K562 (cell line): ENCODE results near the gene PLCD1. TPM values are rescaled to one million over a fixed set of nuclear protein-coding genes. Genes with fewer than 3 reads are reported as not detected.

Source experiments
- BACH1 ChIP-seq: fragments of 200-800 bp; sonication (Bioruptor generic); IDR thresholded peaks from 2 replicates; pipeline ENCODE4 v1.6.1; 2016; ENCODE audit warnings: missing genetic modification characterization, missing compliant biosample characterization
- BCOR ChIP-seq: fragments of 450-650 bp; IDR thresholded peaks from 2 replicates; pipeline ENCODE4 v1.6.1; 2016
- BRF1 ChIP-seq: IDR thresholded peaks from 3 replicates; pipeline ENCODE4 v1.6.1; 2011; ENCODE audit warnings: borderline replicate concordance, mild to moderate bottlenecking; ENCODE audit not compliant: insufficient read length; ENCODE audit errors: extremely low read depth
- DACH1 ChIP-seq: fragments of 450-650 bp; IDR thresholded peaks from 2 replicates; pipeline ENCODE4 v1.6.1; 2018; ENCODE audit not compliant: partially characterized antibody
- E2F3 ChIP-seq: fragments of 250-450 bp; sonication (Bioruptor Pico); IDR thresholded peaks from 2 replicates; pipeline ENCODE4 v1.4.0; 2020; ENCODE audit warnings: mild to moderate bottlenecking
- EP400 ChIP-seq: fragments of 450-650 bp; IDR thresholded peaks from 2 replicates; pipeline ENCODE4 v1.6.1; 2017; ENCODE audit warnings: antibody characterized with exemption, mild to moderate bottlenecking, moderate library complexity
- GTF2A2 ChIP-seq: IDR thresholded peaks from 2 replicates; pipeline ENCODE4 v1.6.1; 2016; ENCODE audit warnings: mild to moderate bottlenecking, missing genetic modification characterization, missing compliant biosample characterization
- KAT8 ChIP-seq: fragments of 450-650 bp; IDR thresholded peaks from 2 replicates; pipeline ENCODE4 v1.6.1; 2016; ENCODE audit warnings: low read depth, mild to moderate bottlenecking
- MECOM ChIP-seq: fragments of 250-450 bp; sonication (Bioruptor Pico); IDR thresholded peaks from 2 replicates; pipeline ENCODE4 v1.8.0; 2022; ENCODE audit warnings: inconsistent platforms
- NFRKB ChIP-seq: fragments of 450-650 bp; IDR thresholded peaks from 2 replicates; pipeline ENCODE4 v1.6.1; 2016; ENCODE audit warnings: low read depth
- PHF20 ChIP-seq: fragments of 450-650 bp; IDR thresholded peaks from 2 replicates; pipeline ENCODE4 v1.6.1; 2018; ENCODE audit not compliant: partially characterized antibody
- SOX6 ChIP-seq: fragments of 450-650 bp; IDR thresholded peaks from 2 replicates; pipeline ENCODE4 v1.6.1; 2014; ENCODE audit warnings: mild to moderate bottlenecking
- TRIM24 ChIP-seq, 2 experiments: fragments of 450-650 bp; IDR thresholded peaks; 2 replicates each; pipeline ENCODE4 v1.6.1; 2016
- YY1 ChIP-seq, 3 experiments: IDR thresholded peaks; 2 replicates each; pipeline ENCODE4 v1.6.1; 2011; ENCODE audit warnings: low read length in 2 of 3, mild to moderate bottlenecking in 2 of 3, moderate library complexity in 2 of 3, borderline replicate concordance in 1 of 3, control low read depth in 1 of 3, low read depth in 1 of 3; ENCODE audit not compliant: insufficient read depth in 3 of 3, insufficient replicate concordance in 2 of 3, control insufficient read depth in 1 of 3, insufficient read length in 1 of 3; ENCODE audit errors: extremely low read depth in 1 of 3
- ZNF12 ChIP-seq: sonication (generic); formaldehyde crosslinking; IDR thresholded peaks from 2 replicates; pipeline ENCODE4 v1.4.0; 2020; ENCODE audit warnings: mild to moderate bottlenecking, missing genetic modification reagents
- ZNF347 ChIP-seq: fragments of 450-650 bp; formaldehyde crosslinking; IDR thresholded peaks from 2 replicates; pipeline ENCODE4 v1.4.0; 2020; ENCODE audit warnings: low read depth, mild to moderate bottlenecking, moderate library complexity
- polyA plus RNA-seq, 8 experiments: library from polyadenylated mRNA; depleted of rRNA in 4 of 8; stranded (reverse) in 5 of 8; unstranded in 3 of 8; fragments of >200 nt; fragmentation: Nextera tagmentation in 2 of 8; fragmentation: Illumina TruSeq in 1 of 8; extraction: Ambion mirVana in 2 of 8; extraction: Trizol in 1 of 8; gene quantifications; 2 replicates each; pipeline versions ENCODE4 v1.2.1 to v1.2.3, GENCODE V29; 2011 to 2014; ENCODE audit warnings: inconsistent platforms in 1 of 8, missing spikeins in 1 of 8
- total RNA-seq, 7 experiments: library from RNA; depleted of rRNA in 6 of 7; stranded (reverse); fragments of >200 nt in 6 of 7; fragmentation: Illumina TruSeq in 2 of 7; extraction: Trizol in 2 of 7; gene quantifications; 2 replicates each; pipeline versions ENCODE4 v1.2.1 to v1.2.3, GENCODE V29; 2011 to 2021; ENCODE audit warnings: low replicate concordance in 1 of 7
- TF ChIP-seq, protein P1 (sequence below), 2 experiments: IDR thresholded peaks; 2 replicates each; pipeline ENCODE4 v1.6.1; 2012; ENCODE audit warnings: improper control_type of control experiment in 2 of 2, low read depth in 2 of 2, low read length in 2 of 2, borderline replicate concordance in 1 of 2
- TF ChIP-seq, protein P2 (sequence below): fragments of 200-800 bp; sonication (Bioruptor generic); IDR thresholded peaks from 2 replicates; pipeline ENCODE4 v1.6.1; 2017; ENCODE audit warnings: missing genetic modification characterization, missing compliant biosample characterization
- TF ChIP-seq, protein P3 (sequence below): sonication (generic); formaldehyde crosslinking; IDR thresholded peaks from 2 replicates; pipeline ENCODE4 v1.8.0; 2022; ENCODE audit warnings: mild to moderate bottlenecking, missing genetic modification reagents
- TF ChIP-seq, protein P4 (sequence below): fragments of 150-350 bp; conservative IDR thresholded peaks from 2 replicates; pipeline ENCODE4 v1.6.1; 2014; ENCODE audit warnings: low read length

PLCD1 gene
- total and polyA plus RNA-seq, 9 of the 15 experiments (the other 6 are each of a cell fraction or from before 2014, with no cell fraction given) = 5.4 to 209 (median 116) TPM

DNA sequence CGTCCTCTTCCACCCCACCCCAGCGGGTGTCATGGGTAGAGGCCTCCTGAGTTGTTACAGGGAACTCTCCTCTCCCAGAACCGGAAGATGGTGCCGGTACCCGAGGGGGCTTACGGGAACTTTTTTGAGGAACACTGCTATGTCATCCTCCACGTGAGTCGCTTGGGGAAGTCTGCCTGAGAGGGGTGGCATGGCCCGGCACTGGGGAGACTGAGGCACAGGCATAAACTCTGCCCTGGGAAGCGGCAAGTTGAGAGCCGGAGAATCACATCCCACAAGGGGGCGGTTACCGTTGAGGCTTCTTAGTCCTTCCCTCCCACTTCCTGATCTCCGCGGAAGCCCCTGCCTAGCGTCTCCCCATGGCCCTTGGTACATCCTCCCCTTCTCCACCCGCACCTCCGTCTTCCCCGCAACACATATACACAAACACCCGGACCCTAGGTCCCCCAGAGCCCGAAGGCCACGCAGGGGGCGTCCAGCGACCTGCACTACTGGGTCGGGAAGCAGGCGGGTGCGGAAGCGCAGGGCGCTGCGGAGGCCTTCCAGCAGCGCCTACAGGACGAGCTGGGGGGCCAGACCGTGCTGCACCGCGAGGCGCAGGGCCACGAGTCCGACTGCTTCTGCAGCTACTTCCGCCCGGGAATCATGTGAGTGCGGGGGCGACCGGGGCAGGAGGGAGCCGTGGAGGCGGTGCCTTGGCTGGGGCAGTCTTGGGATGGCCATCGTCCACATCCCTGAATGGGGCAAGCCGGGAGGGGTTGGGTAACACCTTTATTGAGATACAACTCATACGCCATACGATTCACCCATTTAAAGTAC is 35.4 kb downstream of the PLCD1 start (continued):
- no peak for TF ChIP-seq EP400
- 0 out of 2 replicates have a peak, but pooled peaks have one; percentile 40 for TF ChIP-seq ZNF12 (CRISPR knock-in tag)
- TF ChIP-seq PHF20 = peak; percentile 98
- TF ChIP-seq BRF1 = no peak
- TF ChIP-seq KAT8 = peak; percentile 89
- no peak for TF ChIP-seq ZNF347
- peak; percentile 64; the same call in 1 of the 2 replicates for TF ChIP-seq MECOM (CRISPR knock-in tag)
- peak; percentile 73 for TF ChIP-seq E2F3 (CRISPR knock-in tag)
- peak; percentile 68 for TF ChIP-seq SOX6
- TF ChIP-seq, protein P1, sequence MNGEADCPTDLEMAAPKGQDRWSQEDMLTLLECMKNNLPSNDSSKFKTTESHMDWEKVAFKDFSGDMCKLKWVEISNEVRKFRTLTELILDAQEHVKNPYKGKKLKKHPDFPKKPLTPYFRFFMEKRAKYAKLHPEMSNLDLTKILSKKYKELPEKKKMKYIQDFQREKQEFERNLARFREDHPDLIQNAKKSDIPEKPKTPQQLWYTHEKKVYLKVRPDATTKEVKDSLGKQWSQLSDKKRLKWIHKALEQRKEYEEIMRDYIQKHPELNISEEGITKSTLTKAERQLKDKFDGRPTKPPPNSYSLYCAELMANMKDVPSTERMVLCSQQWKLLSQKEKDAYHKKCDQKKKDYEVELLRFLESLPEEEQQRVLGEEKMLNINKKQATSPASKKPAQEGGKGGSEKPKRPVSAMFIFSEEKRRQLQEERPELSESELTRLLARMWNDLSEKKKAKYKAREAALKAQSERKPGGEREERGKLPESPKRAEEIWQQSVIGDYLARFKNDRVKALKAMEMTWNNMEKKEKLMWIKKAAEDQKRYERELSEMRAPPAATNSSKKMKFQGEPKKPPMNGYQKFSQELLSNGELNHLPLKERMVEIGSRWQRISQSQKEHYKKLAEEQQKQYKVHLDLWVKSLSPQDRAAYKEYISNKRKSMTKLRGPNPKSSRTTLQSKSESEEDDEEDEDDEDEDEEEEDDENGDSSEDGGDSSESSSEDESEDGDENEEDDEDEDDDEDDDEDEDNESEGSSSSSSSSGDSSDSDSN (IDR thresholded peaks at IDR 0.05; ENCODE audit: borderline replicate concordance in 1 of 2, low read depth in 2 of 2, low read length in 2 of 2) = peak; percentile 95 to 97; a peak in 2 of 4 replicates
- TF ChIP-seq, protein P2, sequence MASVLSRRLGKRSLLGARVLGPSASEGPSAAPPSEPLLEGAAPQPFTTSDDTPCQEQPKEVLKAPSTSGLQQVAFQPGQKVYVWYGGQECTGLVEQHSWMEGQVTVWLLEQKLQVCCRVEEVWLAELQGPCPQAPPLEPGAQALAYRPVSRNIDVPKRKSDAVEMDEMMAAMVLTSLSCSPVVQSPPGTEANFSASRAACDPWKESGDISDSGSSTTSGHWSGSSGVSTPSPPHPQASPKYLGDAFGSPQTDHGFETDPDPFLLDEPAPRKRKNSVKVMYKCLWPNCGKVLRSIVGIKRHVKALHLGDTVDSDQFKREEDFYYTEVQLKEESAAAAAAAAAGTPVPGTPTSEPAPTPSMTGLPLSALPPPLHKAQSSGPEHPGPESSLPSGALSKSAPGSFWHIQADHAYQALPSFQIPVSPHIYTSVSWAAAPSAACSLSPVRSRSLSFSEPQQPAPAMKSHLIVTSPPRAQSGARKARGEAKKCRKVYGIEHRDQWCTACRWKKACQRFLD (CRISPR knock-in tag) = no peak
- TF ChIP-seq NFRKB = peak; percentile 95
- no peak for TF ChIP-seq DACH1
- peak in 2 of 3 experiments; percentile 47 to 61 for TF ChIP-seq YY1 (IDR thresholded peaks at IDR 0.05; ENCODE audit: borderline replicate concordance in 1 of 3, control insufficient read depth in 1 of 3, extremely low read depth in 1 of 3, insufficient read depth in 3 of 3, insufficient read length in 1 of 3, insufficient replicate concordance in 2 of 3, low read depth in 1 of 3, low read length in 2 of 3)
- TF ChIP-seq, protein P3, sequence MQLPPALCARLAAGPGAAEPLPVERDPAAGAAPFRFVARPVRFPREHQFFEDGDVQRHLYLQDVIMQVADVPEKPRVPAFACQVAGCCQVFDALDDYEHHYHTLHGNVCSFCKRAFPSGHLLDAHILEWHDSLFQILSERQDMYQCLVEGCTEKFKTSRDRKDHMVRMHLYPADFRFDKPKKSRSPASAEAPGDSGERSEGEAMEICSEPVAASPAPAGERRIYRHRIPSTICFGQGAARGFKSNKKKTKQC = peak; percentile 79; the same call in 1 of the 2 replicates
- TF ChIP-seq TRIM24 (IDR thresholded peaks at IDR 0.05) = peak; percentile 18 to 93; a peak in 2 of 4 replicates
- TF ChIP-seq, protein P4, sequence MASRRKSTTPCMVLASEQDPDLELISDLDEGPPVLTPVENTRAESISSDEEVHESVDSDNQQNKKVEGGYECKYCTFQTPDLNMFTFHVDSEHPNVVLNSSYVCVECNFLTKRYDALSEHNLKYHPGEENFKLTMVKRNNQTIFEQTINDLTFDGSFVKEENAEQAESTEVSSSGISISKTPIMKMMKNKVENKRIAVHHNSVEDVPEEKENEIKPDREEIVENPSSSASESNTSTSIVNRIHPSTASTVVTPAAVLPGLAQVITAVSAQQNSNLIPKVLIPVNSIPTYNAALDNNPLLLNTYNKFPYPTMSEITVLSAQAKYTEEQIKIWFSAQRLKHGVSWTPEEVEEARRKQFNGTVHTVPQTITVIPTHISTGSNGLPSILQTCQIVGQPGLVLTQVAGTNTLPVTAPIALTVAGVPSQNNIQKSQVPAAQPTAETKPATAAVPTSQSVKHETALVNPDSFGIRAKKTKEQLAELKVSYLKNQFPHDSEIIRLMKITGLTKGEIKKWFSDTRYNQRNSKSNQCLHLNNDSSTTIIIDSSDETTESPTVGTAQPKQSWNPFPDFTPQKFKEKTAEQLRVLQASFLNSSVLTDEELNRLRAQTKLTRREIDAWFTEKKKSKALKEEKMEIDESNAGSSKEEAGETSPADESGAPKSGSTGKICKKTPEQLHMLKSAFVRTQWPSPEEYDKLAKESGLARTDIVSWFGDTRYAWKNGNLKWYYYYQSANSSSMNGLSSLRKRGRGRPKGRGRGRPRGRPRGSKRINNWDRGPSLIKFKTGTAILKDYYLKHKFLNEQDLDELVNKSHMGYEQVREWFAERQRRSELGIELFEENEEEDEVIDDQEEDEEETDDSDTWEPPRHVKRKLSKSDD = 0 out of 2 replicates have a peak, but pooled peaks have one; percentile 47
- TF ChIP-seq BCOR = peak; percentile 75; the same call in 1 of the 2 replicates
- peak; percentile 44; the same call in 1 of the 2 replicates for TF ChIP-seq GTF2A2 (tag)
- peak; percentile 1; the same call in 1 of the 2 replicates for TF ChIP-seq BACH1 (tag)
